K562 (cell line): Measurements from ENCODE around the gene STXBP5L. TPM values are rescaled to one million over a fixed set of nuclear protein-coding genes. Genes with fewer than 3 reads are reported as not detected.

Source experiments
- MECOM ChIP-seq: fragments of 250-450 bp; sonication (Bioruptor Pico); IDR thresholded peaks from 2 replicates; pipeline ENCODE4 v1.8.0; 2022; ENCODE audit warnings: inconsistent platforms
- MLLT1 ChIP-seq, 2 experiments: fragments of 450-650 bp; IDR thresholded peaks; 2 replicates each; pipeline ENCODE4 v1.6.1; 2016
- REST ChIP-seq, 2 experiments: fragments of 450-650 bp; formaldehyde crosslinking in 1 of 2; IDR thresholded peaks; 2 replicates each; pipeline versions ENCODE4 v1.4.0 to v1.6.1; 2014 to 2020; ENCODE audit warnings: mild to moderate bottlenecking in 2 of 2, borderline replicate concordance in 1 of 2, low read depth in 1 of 2
- polyA plus RNA-seq, 8 experiments: library from polyadenylated mRNA; depleted of rRNA in 4 of 8; stranded (reverse) in 5 of 8; unstranded in 3 of 8; fragments of >200 nt; fragmentation: Nextera tagmentation in 2 of 8; fragmentation: Illumina TruSeq in 1 of 8; extraction: Ambion mirVana in 2 of 8; extraction: Trizol in 1 of 8; gene quantifications; 2 replicates each; pipeline versions ENCODE4 v1.2.1 to v1.2.3, GENCODE V29; 2011 to 2014; ENCODE audit warnings: inconsistent platforms in 1 of 8, missing spikeins in 1 of 8
- total RNA-seq, 7 experiments: library from RNA; depleted of rRNA in 6 of 7; stranded (reverse); fragments of >200 nt in 6 of 7; fragmentation: Illumina TruSeq in 2 of 7; extraction: Trizol in 2 of 7; gene quantifications; 2 replicates each; pipeline versions ENCODE4 v1.2.1 to v1.2.3, GENCODE V29; 2011 to 2021; ENCODE audit warnings: low replicate concordance in 1 of 7

Gene STXBP5L
- total and polyA plus RNA-seq, 9 of the 15 experiments (the other 6 are each of a cell fraction or from before 2014, with no cell fraction given): 0.03 to 0.04 (median 0.03) TPM; not detected in 6

DNA sequence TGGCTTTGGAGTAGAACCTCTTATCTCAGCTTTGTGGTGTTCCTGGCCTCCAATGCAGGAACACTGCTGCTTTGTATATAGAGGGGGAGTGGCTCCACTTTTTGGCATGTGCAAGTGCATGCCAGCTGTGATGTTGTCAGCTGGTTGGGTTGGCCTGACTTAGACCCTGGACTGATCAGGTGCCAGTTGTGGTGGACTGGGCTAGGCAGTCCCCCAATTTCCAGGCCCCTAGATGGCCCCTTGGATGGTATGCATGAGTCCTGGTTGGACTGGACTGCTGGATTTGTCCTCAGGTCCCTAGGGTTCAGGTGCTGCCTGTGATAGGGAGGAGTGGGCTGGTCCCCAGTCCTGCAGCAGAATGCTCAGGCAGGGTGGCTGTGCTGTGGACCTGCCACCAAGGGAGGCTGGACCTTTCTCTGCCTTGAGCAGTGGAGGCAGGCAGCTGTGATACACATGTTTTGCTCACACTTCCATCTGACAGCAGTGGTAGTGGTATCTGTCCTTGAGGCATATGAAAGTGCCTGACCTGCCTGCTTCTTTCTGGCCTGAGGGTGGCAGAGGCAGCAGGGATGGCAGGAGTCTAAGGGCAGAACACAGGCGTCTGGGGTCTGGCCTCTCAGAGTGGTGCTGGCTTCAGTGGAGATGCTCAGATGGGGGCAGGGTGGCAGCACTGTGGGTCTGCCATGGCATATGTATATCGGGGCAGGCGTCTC lies 74.8 kb downstream of the STXBP5L start (continued):
- TF ChIP-seq REST (IDR thresholded peaks at IDR 0.05; ENCODE audit: borderline replicate concordance) (no peak), REST (CRISPR knock-in tag; IDR thresholded peaks at IDR 0.05; ENCODE audit: low read depth) (no peak), MLLT1 (IDR thresholded peaks at IDR 0.05) (no peak), MECOM (CRISPR knock-in tag) (no peak)
